ENCODE measurements around the gene OSCAR. TPM values are rescaled to one million over a fixed set of nuclear protein-coding genes. Genes with fewer than 3 reads are reported as not detected.

Gene OSCAR, protein sequence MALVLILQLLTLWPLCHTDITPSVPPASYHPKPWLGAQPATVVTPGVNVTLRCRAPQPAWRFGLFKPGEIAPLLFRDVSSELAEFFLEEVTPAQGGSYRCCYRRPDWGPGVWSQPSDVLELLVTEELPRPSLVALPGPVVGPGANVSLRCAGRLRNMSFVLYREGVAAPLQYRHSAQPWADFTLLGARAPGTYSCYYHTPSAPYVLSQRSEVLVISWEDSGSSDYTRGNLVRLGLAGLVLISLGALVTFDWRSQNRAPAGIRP
- 0.12 and 1.2 TPM in 2 replicates for total RNA-seq (ENCODE audit: low replicate concordance)

DNA sequence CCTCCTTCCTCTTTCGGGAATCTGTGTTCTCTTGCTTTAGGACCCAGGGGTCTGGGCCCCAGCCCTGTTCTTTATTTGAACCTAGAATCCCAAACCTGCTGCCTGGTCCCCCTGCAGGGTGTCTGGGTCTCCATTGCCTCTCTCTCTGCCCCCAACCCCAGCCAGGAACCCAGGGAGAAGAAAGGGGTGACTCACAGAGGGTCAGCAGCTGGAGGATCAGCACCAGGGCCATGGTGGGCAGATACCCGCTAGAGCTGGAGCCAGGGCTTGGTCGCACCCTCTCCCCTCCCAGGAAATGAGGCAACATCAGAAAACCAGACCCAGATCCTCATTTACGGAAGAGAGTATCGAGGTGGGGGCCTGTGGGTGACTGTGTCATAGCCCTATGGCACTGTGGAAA is at the start of gene OSCAR:
Gene OSCAR (minus strand): TSS at position 243 of the 400 bp plus-strand sequence. CDS start 11 bp downstream, at position 232.

DNA sequence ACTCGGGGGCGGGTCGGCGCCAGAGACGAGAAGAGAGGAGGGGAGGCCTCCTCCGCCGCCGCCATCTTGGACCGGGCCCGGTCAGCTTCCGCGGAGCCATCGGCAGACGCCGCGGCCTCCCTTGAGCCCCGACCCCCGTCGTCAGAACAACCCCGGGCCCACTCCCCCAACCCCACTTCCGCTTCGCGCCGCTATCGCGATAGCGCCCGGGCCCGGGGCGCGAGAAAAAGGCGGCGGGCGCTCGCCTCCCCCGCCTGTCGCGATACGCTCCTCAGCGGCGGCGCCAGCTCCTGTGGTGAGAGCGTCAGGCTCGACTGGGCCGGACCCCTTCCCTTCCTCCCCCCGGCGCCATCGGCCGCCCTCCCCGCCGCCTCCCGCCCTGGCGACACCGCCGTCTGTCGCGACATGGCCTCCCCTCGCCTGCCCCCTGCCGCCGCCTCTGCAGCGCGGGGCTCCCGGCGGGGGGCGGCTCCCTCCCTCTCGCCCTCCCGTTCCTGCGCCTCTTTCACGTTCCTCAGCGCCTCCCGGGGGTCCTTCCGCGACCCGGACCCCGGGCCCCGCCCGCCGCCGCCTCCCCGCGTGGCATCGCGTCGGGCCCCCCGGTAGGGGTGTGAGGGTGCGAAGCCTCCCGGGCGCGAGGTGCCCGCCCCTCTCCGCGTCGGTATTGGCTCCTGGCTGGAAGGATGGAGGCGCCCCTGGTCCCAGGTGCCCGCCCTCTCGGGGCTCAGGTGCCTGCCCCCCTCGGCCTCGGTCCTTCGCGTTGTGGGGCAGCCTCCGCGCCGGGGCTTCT is 37.3 kb upstream of the OSCAR start, which contains the start of gene CNOT3:
Gene CNOT3 (plus strand): TSS at position 64 of the 790 bp plus-strand sequence. CDS start 5,217 bp downstream, outside the sequence.

DNA sequence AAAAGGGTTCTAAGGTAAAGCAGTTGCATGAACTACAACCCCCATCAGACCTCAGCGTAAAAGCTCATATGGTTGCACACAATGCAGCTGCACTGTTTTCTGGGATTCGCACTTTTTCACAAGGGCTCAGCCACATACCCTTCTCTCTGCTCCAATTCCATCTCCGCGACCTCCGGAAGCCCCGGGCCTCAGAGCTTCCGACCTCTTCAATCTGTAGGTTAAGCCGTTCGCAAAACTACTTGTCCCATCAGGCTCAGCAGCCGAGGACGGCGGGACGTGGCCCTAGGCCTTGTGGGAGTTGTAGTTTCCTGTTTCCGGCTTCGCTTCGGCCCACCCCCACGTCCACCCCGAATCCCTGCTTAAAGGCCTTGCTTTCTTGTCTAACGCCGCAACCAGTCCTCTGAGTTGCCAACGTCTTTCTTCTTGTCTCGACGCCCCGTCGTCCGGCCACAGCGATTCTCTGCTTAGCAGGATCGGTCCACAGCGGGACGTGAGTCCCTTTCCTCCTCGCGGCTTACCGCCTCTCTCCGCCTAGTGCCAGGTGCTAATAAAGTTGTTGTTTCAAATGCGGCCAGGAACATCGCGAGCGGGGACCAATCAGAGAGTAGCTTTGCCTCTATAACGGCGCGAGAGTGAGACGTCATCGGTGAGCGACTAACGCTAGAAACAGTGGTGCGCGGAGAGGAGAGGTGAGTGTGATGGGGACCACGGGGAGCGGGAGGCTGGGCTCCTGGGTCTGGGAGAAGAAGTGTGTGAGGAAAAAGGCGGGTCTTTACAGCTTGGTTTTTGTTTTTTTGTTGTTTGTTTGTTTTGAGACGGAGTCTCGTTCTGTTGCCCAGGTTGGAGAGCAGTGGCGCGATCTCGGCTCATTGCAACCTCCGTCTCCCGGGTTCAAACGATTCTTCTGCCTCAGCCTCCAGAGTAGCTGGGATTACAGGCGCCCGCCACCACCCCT is 14.8 kb upstream of the OSCAR start, which contains the start of the genes PRPF31 and TFPT:
Gene PRPF31 (plus strand): TSS at position 646 of the 955 bp plus-strand sequence. CDS start 2,525 bp downstream, outside the sequence.
Gene TFPT (minus strand): TSS at position 549 of the 955 bp plus-strand sequence. CDS start 388 bp downstream, at position 161.

DNA sequence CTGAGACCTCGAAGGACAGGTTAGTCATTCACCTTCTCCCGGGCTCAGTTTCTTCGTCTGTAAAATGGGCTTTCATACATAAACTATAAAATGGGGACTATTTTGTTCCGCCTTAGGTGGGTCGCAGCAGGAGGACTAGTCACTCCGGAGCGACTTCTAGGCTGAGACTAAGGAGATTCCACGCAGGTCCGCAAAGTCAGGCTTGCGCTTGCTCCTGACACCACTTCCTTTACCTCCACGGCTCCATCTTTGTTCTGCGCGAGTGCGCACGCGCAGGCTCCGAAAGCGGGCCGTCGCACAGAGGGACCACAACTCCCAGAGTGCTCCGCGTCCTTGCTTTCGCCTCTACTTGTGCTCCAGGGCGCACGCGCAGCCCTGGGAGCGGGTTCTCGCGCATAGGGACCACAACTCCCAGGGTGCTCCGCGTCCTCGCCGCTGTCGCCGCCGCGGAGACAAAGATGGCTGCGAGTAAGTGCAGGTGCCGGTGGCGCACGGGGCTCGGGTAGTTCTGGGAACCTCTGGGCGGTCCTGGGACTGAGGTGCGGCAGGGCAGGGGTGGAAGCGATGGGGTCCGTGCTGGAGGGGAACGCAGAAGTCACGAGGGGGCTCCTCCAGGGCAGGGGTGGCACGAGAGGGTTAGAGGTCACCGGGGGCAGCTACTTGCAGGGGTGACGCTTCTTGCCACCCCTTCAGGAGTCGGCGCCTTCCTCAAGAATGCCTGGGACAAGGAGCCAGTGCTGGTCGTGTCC is 2.0 kb upstream of the OSCAR start, which contains the start of gene NDUFA3:
Gene NDUFA3 (plus strand): TSS at position 435 of the 749 bp plus-strand sequence. CDS start 24 bp downstream, at position 459.

DNA sequence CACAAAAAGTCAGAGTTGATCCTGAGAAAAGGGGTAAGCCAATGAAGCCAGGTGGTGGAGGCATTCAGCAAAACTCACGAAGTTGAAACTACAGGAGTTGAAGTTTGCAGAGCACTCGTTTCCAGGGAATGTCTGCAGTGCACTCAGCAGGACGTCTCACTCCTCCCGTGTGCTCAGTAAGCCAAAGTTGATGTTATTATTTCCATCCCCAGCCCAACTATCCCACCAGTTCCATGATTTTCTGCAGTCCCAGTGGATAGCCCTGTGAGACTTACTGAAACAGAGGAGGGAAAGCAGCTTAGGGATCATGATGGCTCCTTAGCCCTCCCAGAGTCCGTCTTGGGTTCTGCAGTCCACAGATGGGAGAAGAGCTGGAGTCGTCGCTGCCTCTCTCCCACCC is 19.6 kb downstream of the OSCAR start, which contains the start of gene TARM1:
Gene TARM1 (minus strand): TSS at position 334 of the 400 bp plus-strand sequence. CDS start 25 bp downstream, at position 309.

DNA sequence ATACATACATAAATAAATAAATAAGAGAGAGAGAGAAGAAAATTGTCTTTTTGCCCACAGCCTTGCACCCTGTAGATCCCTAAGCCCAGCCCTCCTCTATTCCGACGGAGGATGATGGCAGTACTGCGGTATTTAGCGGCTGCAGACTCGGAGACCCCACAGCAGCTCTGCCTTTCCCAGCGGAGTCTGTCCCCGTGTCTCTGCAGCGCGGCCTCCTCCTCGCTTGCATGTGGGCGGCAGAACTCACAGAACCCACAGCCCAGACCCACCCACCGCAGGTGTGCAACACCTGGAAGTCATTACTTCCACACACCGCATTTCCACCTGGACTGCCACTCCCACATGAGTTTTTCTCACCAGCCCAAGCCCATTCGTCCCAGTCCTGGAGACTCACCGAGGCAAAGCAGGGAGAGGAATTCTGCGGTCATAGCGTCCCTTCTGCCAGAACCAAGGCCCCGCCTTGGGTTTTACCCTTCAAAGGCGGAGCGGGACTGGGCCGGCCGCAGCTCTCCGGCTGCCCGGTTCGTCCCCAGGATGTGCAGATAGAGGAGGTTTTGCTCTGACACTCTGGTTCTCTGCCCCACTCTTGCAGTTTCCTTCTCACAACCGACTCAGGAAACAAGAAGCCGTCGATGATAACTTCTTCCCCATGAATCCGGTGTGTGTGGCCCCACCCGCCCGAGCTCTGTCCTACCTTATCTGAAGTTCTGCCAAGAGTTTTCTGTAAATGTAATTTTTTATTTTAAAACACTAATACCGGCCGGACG is 37.1 kb downstream of the OSCAR start, which contains the start of gene VSTM1:
Gene VSTM1 (minus strand): TSS at position 548 of the 767 bp plus-strand sequence. CDS start 120 bp downstream, at position 428.

Other genes with a start within 250 kb of the OSCAR start
- gene MYADM, start 232.9 kb downstream of the OSCAR start, total RNA-seq (ENCODE audit: low replicate concordance) = 1.2 and 10.9 TPM in 2 replicates
- gene PRKCG, start 218.6 kb downstream of the OSCAR start, total RNA-seq (ENCODE audit: low replicate concordance) = 0.23 TPM in 1 of 2 replicates, not detected in the other
- 0.47 and 2.0 TPM in 2 replicates for gene CACNG7, start 191.5 kb downstream of the OSCAR start, total RNA-seq (ENCODE audit: low replicate concordance)
- 0.23 and 3.0 TPM in 2 replicates for gene CACNG8, start 137.9 kb downstream of the OSCAR start, total RNA-seq (ENCODE audit: low replicate concordance)
- 0.12 and 6.3 TPM in 2 replicates for gene CACNG6, start 109.2 kb downstream of the OSCAR start, total RNA-seq (ENCODE audit: low replicate concordance)
- not detected in 2 replicates for gene VSTM1, start 36.9 kb downstream of the OSCAR start, total RNA-seq (ENCODE audit: low replicate concordance)
- not detected in 2 replicates for gene TARM1, start 19.4 kb downstream of the OSCAR start, total RNA-seq (ENCODE audit: low replicate concordance)
- 19.7 and 24.4 TPM in 2 replicates for gene NDUFA3, start 2.1 kb upstream of the OSCAR start, total RNA-seq (ENCODE audit: low replicate concordance)
- gene TFPT, start 14.9 kb upstream of the OSCAR start, total RNA-seq (ENCODE audit: low replicate concordance) = 14.4 and 28.5 TPM in 2 replicates
- 62.4 and 62.5 TPM in 2 replicates for gene PRPF31, start 15.0 kb upstream of the OSCAR start, total RNA-seq (ENCODE audit: low replicate concordance)
- 9.1 and 10.5 TPM in 2 replicates for gene CNOT3, start 37.0 kb upstream of the OSCAR start, total RNA-seq (ENCODE audit: low replicate concordance)
- gene LENG1, start 58.9 kb upstream of the OSCAR start, total RNA-seq (ENCODE audit: low replicate concordance) = 2.3 and 6.5 TPM in 2 replicates
- 0.15 TPM in 1 of 2 replicates, not detected in the other for gene TMC4, start 72.4 kb upstream of the OSCAR start, total RNA-seq (ENCODE audit: low replicate concordance)
- 7.8 and 27.6 TPM in 2 replicates for gene MBOAT7, start 88.8 kb upstream of the OSCAR start, total RNA-seq (ENCODE audit: low replicate concordance)
- gene TSEN34, start 90.5 kb upstream of the OSCAR start, total RNA-seq (ENCODE audit: low replicate concordance) = 14.4 and 56.0 TPM in 2 replicates
- 975 and 2,995 TPM in 2 replicates for gene RPS9, start 100.1 kb upstream of the OSCAR start, total RNA-seq (ENCODE audit: low replicate concordance)
- gene LILRB3, start 122.2 kb upstream of the OSCAR start, total RNA-seq (ENCODE audit: low replicate concordance) = not detected in 2 replicates
- not detected in 2 replicates for gene LILRA6, start 142.0 kb upstream of the OSCAR start, total RNA-seq (ENCODE audit: low replicate concordance)
- not detected in 2 replicates for gene LILRB5, start 156.5 kb upstream of the OSCAR start, total RNA-seq (ENCODE audit: low replicate concordance)
- gene LILRB2, start 180.3 kb upstream of the OSCAR start, total RNA-seq (ENCODE audit: low replicate concordance) = not detected in 2 replicates
- gene LILRA5, start 212.4 kb upstream of the OSCAR start, total RNA-seq (ENCODE audit: low replicate concordance) = not detected in 2 replicates
- not detected in 2 replicates for gene LILRA4, start 238.4 kb upstream of the OSCAR start, total RNA-seq (ENCODE audit: low replicate concordance)